LHCN-M2 (cell line): Measurements from ENCODE around the gene SDK1. TPM values are rescaled to one million over a fixed set of nuclear protein-coding genes. Genes with fewer than 3 reads are reported as not detected.

Experiments used
- DNase-seq: peaks from one replicate; pipeline ENCODE4 v3.0.0-alpha.2; 2012; ENCODE audit warnings: low read depth
- total RNA-seq: library from RNA; depleted of rRNA; stranded (reverse); fragments of >200 nt; gene quantifications from 2 replicates; pipeline ENCODE4 v1.2.3, GENCODE V29; 2014

Gene SDK1
- total RNA-seq, 1 experiment from 2014 or later: 8.3 TPM

DNA sequence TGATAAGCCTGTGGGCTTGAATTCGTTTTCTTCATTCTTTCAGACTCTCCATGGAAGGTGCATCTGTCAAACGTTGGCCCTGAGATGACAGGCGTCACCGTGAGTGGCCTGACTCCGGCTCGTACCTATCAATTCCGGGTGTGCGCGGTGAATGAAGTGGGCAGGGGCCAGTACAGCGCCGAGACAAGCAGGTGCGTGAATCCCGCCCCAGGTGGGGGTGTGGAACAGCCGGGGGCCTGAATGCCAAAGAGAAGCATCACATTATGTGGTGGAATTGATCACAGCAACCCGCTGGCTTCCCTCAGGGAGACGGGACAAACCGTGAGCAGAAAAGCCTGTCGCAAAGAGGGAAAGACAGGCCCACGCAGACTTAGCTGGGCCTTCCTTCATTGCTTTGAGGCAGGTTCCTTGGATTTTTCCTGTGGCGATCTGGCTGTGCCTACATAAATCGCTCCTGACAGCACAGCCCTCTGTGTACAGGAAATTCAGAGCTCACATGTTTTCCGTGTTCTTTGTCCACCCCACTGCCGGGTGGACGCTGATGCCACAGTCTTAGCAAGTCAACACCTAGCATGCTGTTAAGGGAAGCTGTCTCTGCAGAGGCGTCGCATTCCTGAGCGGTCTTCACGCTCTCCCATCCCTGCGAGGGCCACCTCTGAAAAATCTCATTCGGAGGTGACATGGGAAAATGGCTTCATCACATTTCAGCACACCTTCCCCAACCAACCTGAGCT lies 710.0 kb downstream of the SDK1 start:
- no peak for DNase-seq

DNA sequence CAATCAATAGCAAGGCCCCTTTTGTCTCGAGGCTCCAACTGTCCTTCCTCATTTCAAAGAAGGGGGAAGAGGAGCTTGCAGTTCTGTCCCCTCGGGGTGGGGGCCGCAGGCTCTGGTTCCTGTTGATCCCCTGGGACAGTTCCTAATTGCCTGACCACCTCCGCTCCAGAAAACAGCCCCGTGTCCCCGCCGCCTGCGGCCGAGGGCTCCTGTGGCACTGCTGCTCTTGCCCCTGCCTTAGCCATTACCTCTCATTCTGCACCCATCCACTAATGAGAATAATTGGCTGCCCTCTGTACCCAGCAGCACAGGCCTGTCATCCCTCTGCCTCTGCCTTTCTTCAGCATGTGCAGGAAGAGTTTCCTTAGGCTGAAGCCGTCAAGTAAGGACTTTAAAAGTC lies 712.7 kb downstream of the SDK1 start:
- no peak for DNase-seq

DNA sequence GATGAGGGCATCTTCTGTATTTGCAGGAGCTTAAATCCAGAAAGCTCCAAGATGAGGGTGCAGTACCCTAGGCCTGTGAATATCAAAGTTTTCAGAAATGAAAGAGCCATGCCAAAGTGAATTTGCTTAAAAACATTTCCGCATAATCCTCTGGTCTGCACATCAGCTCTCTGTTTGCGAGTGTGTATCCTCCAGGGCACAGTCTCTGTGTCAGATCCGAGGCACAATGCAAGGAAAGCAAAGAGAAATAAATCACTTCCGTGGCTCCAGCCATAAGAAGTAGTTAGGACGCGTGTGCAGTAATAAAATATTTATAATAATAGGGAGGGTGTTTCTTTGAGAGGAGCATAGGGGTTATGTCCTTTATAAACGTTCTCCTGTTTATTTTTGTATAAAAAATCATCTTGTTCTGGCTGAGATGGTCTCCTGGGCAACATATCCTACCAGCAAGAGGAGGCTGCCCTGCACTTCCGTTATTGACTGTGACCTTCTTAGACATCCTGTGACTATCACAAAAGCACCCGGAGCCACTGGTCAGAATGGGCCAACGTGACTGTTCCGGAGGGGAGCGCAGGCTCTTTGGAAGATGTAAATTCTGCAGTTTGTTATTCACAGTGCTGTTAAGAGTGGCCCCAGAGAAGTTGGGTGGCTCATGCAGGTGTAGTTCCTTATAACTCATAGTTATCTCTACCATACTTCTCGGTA lies 713.4 kb downstream of the SDK1 start:
- DNase-seq: no peak

DNA sequence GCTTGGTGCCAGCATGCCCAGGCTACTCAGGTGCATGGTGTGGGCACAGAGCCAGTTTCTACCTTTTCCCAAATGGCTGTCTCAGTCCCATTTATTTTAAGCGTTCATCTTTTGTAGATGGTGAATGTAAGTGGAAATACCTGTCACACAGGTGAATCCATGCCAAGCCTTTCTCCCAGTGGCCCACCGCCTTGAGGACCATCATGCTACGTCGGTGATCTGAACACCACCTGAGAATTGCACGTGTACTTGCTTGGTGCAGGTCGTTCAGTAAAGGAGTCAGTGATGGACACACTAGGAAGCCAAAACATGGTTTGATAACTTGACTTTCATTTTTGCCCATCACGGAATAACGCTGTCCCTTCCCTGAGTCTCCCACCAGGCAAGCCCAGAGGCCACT lies 714.3 kb downstream of the SDK1 start:
- no peak for DNase-seq

DNA sequence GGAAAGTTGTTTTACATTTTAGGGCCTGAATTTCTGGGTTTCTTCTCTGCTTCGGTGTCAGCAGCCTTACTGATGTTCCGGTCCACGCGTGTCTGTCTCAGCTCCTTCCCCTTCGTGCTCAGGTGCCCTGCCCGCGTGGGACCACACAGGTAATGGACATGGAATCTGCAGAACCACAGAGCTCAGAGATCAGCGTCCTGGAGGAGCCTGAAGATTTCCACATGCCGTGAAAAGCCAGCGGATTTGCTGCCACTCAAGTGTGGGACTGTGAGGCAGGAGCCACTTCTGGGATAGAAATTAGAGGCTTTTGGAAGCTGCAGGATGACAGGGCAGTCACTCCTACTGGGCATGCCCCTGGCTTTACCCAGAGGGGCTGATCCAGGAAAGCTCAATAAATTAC lies 714.9 kb downstream of the SDK1 start:
- DNase-seq: no peak

DNA sequence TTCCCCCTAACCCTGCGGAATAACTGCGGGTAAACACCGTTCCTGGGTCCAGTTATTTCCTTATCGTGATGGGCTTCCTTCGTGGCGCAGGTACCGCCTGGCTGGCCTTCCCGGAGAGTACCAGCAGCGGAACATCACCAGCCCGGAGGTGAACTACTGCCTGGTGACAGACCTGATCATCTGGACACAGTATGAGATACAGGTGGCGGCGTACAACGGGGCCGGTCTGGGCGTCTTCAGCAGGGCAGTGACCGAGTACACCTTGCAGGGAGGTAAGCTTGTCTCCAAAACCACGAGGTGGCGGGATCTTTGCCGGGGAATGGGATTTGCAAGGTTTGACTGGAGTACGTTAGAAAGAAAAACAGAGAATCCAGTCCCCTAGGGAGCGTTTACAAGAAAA lies 716.0 kb downstream of the SDK1 start:
- DNase-seq: no peak

DNA sequence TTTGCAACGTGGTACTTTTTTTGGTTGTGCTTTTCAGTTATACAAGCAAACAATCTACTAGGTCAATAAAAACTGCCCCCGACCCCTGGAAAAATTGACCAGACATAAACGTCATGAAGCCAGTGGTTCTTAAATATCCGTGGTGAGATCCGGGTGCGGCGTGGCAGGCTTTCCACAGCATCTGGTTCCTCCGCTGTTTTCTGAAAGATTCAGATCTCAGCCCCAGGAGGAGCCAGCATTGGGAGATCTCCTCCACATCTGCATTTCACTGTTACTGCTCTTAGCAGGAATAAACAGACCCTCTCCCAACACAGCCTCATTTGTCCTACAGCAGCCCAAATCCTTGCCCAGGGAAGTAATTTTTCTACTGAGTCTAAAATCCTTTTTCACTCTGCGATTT lies 716.7 kb downstream of the SDK1 start:
- no peak for DNase-seq

DNA sequence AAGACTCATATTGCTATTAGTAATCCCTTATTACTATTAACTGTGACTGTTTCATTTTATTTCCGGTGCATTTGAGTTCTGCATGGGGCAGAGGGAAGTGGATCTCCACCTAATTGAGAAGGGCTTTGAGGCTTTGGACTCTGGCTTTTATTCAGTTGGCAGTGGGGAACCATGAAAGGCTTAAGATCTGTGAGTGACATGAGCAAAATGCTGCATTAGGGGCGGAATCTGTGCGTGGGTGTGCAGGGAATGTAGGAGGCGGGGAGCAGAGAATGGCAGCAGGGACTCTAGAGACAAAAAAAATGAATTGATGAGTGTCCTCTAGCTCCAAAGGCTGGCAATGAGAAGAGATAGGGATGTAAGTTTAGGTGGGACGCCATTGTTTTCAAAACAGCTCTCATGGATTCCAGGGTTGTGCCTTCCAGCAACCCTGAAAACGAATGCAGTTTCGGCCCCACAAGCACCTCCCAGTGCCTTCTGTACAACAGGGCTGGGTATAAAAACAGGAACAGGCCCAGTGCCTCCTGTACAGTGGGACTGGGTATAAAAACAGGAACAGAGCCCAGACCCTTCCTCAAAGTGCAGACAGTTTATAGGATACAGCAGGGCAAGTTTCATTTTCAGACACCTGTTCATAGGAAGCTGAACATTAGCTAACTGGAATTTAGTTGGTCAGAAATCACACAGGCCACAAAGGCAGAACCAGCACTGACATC lies 717.7 kb downstream of the SDK1 start:
- DNase-seq: no peak

DNA sequence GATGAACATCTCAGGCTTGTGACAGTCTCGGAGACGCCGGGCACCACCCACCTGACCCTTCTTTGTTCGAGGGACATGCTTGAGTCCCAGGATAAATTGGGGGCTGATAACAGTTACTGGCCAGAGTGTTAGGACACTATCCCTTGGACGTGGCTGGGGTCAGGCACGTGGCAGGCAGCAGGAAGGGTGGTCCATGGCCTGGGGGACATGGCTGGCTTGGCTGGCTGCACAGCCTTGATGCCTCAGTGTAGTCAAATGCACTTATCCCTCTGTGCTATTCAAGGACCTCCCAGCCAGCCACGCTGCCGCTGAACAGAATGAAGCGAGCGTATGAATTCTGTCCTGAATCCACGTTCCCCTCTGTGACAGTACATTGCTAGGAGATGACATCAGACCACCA lies 719.0 kb downstream of the SDK1 start:
- no peak for DNase-seq

DNA sequence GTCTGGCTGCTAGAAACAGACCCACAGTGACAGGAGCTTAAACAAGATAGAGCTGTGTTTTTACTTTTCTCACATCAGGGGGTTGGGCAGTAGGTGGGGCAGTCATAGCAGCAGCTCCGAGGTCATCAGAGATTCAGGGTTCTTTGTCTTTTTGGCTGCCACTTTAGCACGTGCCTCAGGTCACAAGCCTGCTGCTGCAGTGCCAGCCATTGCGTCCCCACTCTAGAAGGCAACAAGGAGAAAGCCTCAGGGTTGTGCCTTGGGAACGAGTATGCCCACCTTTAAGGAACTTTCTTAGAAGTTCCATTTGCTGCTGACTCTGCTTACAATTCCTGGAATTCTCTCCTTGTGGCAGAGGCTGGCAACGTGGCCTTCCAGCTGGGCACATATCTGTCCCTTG lies 720.4 kb downstream of the SDK1 start:
- DNase-seq: no peak

DNA sequence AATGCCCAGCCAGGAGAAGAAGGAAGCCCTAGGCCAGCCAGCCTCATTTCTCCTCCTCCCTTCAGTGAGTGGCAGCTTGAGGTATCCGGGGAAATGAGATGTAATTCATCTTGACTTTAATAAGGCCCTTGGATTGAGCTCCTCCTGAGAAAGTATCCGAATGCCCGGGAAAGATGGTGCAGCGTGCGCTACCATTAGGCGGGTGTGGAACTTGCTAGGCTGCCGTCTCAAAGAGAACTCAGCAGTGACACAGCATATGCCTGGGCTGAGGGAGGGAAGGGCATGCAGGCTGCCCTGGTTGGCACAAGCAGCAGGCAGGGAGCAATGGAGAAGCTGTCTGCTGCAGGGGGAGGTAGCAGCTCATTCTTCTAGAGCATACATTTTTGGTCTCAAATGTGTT lies 721.2 kb downstream of the SDK1 start:
- no peak for DNase-seq

DNA sequence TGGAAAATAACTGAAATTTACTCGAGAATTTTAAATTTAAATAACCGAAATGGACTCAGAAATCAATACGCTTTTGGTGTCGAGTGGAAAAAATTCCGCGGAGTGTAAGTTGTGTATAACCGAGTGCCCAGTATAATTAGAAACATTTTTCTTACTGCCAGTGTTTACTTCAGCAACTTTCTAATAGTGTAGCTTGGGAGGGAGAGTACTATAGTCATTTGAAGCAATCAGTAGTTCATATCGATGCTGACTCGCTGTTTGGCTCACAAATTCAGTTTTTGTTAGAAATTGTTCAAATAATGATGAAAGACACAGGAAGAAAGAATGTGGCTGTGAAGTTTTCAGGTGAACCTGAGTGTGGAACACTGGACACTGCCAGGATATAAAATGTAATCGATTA lies 722.5 kb downstream of the SDK1 start:
- DNase-seq: no peak

DNA sequence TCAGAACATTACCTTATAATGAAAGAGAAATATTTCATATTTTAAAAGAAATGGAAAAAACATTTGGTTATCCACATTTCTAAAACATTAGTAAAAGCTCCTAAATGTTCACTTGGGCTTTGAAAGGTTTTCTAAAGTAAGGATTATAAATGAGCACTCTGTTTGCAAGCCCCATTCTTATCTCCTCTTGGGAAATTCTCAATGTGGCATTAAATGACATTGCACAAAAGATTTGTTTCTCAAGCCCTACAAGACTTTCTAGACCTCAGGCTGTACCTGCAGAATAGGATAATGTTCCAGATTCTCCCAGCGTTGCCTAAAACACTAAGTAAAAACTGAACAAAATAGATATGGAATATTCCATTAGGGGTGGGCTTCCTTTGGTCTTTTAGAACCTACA lies 723.1 kb downstream of the SDK1 start:
- DNase-seq: no peak

DNA sequence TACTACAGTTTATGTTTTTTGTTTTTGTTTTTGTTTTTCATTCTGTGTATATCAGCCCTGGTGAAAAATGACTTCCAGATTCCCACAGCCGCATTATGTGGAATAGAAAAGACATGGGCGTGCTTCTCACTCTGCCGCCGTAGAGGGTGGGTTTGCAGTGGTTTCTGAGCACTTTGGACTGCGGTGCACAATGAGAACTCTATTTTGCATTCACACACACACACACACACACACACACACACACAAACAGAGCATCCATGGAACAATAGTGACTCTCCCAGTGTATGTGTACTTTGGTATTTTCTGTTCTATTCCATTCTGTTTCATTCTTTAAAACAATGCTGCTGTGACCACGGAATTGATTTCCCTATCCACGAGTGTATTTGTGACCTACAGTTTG lies 723.8 kb downstream of the SDK1 start:
- DNase-seq: no peak

DNA sequence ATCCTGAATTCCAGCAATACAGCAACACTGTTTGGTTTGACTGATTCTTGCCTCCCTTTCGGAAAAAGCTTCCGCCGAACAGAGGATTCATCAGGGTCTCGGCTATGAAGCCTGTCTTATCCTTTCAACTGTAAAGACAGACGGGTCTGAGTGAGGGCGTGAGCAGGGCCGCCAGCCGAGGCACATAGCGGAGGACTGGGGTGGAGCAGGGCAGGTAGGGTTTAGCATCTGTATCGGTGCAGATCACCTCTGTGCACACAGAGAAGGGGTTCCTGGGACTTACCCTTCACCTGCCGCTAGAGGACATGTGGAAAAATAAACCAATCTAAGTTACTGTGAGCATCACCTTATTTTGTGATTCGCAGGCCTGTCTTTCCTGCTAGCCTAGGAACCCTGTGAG lies 724.2 kb downstream of the SDK1 start:
- no peak for DNase-seq

DNA sequence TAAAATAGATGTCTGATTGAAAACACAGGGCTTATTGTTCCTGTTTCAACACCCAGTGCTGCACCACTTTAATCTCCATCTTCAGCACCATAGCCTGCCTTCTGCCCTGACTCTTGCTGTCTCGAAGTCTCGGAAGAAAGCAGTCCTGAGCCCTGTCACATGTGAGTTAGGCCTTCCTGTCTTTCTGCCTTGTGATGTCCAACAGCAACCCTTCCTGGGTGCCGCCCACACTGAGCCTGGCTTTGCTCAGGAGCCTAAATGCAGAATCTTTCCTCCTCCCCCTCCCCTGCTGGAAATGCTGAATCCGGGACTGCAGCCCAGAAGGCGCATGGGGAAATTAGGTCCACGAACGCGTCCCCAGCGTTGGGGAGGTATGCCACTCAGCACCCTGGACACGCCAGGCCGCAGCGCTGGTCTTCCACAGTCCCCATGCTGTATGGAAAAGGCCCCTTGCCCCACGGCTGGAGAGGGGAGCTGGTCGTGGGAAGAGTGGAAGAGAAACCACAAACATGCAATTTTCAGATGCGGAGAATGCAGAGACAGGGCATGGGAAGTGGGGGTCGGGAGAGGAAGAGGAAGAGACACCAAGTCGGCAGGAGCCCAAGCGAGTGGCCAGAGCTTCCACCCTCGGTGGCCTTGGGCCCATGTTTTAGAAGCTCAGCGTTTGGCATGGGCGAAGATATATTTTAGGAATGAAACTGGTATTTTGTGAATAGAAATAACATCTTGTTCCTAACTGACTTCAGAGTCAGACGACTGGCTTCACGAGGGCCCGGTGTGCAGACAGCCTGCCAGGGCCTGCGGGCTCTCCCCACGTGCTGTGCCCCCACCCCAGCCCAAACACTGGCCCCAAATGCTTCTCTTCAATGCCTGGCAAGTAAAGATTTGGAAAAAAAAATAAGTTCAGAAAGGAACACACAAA lies 724.9 kb downstream of the SDK1 start:
- DNase-seq: no peak

DNA sequence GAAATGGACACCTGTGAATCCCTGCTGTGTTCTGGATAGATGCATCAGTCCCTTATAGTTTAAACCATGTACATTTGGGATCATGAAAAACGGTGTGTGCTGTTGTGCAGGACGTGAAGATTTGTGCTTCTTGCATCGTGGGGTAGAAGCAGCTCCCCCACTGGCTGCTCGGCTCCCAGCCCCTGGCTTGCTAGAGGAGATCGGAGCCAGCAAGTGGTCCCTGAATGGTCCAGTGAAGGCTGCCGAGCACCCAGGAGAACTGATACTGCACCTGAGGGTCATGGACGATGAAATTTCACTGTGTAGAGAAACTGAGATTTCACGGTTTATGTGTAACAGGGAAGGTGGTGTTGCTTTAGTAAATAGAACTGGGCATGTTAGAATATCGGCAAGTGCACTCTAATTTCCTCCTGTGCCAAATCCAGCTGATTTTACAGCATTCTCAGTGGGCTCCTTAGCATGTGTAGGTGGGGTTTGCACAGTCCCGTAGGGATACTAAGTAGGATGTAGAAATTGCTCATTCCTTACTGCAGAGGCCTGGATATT lies 726.0 kb downstream of the SDK1 start:
- no peak for DNase-seq

DNA sequence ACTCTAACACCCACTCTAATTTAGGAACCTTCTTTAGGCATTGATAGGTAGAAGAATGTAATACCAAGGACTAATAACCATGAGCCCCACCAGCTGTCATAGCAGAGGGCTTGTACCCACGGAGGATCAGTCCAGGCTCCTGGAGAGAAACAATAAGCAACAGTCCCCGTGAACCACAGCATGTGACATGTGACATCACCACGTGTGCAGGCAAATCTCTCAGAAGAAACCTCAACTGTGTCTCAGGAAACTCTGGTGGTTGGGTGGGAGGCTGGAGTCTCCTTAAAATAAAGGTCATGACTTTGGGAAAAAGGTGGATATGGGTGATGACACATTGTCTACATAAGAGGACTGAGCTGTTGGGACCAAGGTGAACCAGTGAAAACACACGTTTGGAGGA lies 727.2 kb downstream of the SDK1 start:
- DNase-seq: no peak

DNA sequence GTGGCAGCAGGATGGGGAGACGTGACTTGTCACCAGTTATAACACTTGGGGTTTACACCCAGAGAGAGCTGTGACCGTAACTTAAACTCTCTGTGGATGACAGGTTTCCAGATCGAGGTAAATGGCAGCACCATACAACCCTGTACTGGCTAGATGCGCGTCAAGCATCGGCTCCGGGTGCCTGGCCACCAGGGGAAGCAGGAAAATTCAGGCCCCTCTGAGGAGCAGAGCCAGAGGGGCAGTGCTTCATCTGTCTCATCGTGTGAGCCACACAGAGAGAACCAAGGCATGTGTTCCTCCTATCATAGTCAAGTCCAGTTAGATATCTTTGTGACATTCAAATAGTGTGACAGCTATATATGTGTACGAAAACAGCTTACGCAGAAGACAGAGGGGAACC lies 728.9 kb downstream of the SDK1 start:
- DNase-seq: no peak

DNA sequence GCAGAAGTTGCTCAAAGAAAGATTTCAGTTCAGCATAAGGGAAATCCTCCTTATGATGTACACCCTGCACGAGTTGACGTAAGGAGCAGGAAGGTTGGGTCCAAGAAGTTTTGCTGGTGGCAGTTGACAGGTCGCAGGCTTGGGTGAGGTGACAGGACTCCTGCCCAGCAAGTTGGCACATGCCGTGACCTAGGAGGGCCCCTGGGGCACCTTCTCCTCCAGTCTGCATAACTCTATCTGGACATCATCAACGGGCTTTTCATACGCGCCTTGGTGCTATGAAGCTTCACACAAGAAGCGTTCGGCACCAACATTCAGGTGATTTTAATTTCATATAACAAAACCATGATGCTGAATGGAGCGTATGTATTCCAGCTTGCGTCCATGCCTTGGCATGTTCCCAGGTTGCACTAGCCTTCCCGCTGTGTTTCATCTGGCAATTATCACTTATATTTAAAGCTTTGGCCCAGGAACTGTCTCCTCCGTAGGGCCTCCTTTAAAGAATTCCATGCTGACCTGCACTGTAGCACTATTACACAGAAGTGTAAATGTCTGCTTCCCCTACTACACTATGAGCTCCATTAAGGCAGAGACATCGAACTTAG lies 729.4 kb downstream of the SDK1 start:
- DNase-seq: no peak

DNA sequence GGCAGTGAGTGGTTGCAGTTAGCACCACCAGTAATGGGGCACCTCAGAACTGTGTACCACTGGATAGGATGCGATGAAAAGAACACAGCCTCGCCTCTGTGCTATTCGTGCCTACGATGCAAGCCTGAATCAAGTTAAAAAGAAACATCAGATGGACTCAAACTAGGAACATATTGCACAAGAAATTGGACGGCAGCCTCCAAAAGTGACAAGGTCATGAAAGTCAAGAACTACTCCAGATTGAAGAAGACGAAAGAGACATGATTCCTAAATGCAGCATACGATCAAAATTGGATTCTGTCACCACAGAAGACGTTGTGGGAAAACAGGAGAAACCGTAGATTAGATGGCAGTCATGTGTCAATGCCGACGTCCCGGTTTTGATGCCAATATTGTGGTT lies 732.9 kb downstream of the SDK1 start:
- DNase-seq: no peak
